Uterus (tissue), 2 donors: Measurements from ENCODE around the gene SPECC1.

Source experiments
- POLR2A ChIP-seq, 2 donors: fragments of 450-650 bp; IDR thresholded peaks; one replicate each; pipeline ENCODE4 v1.6.1; 2016; ENCODE audit warnings: antibody characterized with exemption in 2 of 2, mild to moderate bottlenecking in 1 of 2, moderate library complexity in 1 of 2
- TF ChIP-seq, protein P1 (sequence below), 4 experiments: fragments of 200-600 bp in 2 of 4; fragments of 450-650 bp in 2 of 4; sonication (generic) in 2 of 4; IDR thresholded peaks; one replicate each; pipeline ENCODE4 v1.5.1; 2016 to 2019; ENCODE audit warnings: antibody characterized with exemption in 4 of 4, mild to moderate bottlenecking in 2 of 4, moderate library complexity in 1 of 4

DNA sequence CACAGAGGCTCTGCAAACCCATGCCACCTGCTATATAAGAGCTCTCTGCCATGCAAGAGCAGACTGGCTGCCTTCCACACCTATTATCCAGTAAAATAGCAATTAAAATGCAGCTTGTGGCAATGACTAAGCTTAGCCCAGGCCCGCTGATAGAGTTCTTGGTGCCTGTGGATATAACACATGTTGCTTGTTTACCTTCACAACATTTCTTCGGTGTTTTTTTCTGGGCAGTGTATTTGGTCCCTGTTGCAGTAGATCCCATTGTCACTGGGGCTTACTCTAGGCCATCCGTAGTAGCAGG, 63.5 kb downstream of the SPECC1 start:
- TF ChIP-seq, protein P1, sequence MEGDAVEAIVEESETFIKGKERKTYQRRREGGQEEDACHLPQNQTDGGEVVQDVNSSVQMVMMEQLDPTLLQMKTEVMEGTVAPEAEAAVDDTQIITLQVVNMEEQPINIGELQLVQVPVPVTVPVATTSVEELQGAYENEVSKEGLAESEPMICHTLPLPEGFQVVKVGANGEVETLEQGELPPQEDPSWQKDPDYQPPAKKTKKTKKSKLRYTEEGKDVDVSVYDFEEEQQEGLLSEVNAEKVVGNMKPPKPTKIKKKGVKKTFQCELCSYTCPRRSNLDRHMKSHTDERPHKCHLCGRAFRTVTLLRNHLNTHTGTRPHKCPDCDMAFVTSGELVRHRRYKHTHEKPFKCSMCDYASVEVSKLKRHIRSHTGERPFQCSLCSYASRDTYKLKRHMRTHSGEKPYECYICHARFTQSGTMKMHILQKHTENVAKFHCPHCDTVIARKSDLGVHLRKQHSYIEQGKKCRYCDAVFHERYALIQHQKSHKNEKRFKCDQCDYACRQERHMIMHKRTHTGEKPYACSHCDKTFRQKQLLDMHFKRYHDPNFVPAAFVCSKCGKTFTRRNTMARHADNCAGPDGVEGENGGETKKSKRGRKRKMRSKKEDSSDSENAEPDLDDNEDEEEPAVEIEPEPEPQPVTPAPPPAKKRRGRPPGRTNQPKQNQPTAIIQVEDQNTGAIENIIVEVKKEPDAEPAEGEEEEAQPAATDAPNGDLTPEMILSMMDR (IDR thresholded peaks at IDR 0.05) = no peak
- no peak for TF ChIP-seq POLR2A (IDR thresholded peaks at IDR 0.05)
